Measurements from ENCODE around the gene NPTXR.
"Not testable (repeated sequence)": the region's sequence is repeated elsewhere in the genome, so short reads cannot be mapped to it uniquely, and the experiment has no call there.

NPTXR gene

GRCh38 chr22:38820020-38820419 lies 23.8 kb downstream of the NPTXR start:
- DNase-seq (ENCODE audit: extremely low read depth, low read depth): no peak

GRCh38 chr22:38819387-38819940 lies 24.4 kb downstream of the NPTXR start:
- no peak for DNase-seq (ENCODE audit: extremely low read depth, low read depth)
- TF ChIP-seq CTCF (IDR thresholded peaks at IDR 0.05; ENCODE audit: low read depth, low read length, missing control alignments): no peak
- no peak overlapping the region for H3K4me3 ChIP-seq (replicated peaks; ENCODE audit: low read depth, low read length)

More at GRCh38 chr22:38820020-38820419, 23.8 kb downstream of the NPTXR start:
- no peak for TF ChIP-seq CTCF (IDR thresholded peaks at IDR 0.05; ENCODE audit: low read depth, low read length, missing control alignments)
- no peak overlapping the region for H3K4me3 ChIP-seq (replicated peaks; ENCODE audit: low read depth, low read length)

- no peak overlapping the region for H3K4me3 ChIP-seq (replicated peaks; ENCODE audit: low read depth, low read length)
- no peak for DNase-seq (ENCODE audit: extremely low read depth, low read depth)
- no peak for TF ChIP-seq CTCF (IDR thresholded peaks at IDR 0.05; ENCODE audit: low read depth, low read length, missing control alignments)
Measured at GRCh38 chr22:38817196-38817595, 26.6 kb downstream of the NPTXR start.

GRCh38 chr22:38815842-38816241 lies 28.0 kb downstream of the NPTXR start:
- no peak for TF ChIP-seq CTCF (IDR thresholded peaks at IDR 0.05; ENCODE audit: low read depth, low read length, missing control alignments)
- no peak overlapping the region for H3K4me3 ChIP-seq (replicated peaks; ENCODE audit: low read depth, low read length)
- no peak for DNase-seq (ENCODE audit: extremely low read depth, low read depth)

- DNase-seq (ENCODE audit: extremely low read depth, low read depth): no peak
- no peak for TF ChIP-seq CTCF (IDR thresholded peaks at IDR 0.05; ENCODE audit: low read depth, low read length, missing control alignments)
Measured at GRCh38 chr22:38811241-38811640, 32.6 kb downstream of the NPTXR start.

GRCh38 chr22:38805041-38805593 lies 38.7 kb downstream of the NPTXR start:
- not testable (repeated sequence) for H3K4me3 ChIP-seq (replicated peaks; ENCODE audit: low read depth, low read length); DNase-seq (ENCODE audit: extremely low read depth, low read depth)

More at GRCh38 chr22:38811241-38811640, 32.6 kb downstream of the NPTXR start:
- no peak overlapping the region for H3K4me3 ChIP-seq (replicated peaks; ENCODE audit: low read depth, low read length)

- DNase-seq (ENCODE audit: extremely low read depth, low read depth): peak; percentile 75
- no peak for TF ChIP-seq CTCF (IDR thresholded peaks at IDR 0.05; ENCODE audit: low read depth, low read length, missing control alignments)
- no peak overlapping the region for H3K4me3 ChIP-seq (replicated peaks; ENCODE audit: low read depth, low read length)
Measured at GRCh38 chr22:38802671-38803121, 41.1 kb downstream of the NPTXR start.
